Measurements from ENCODE around the gene SEMA3C.

Gene SEMA3C

GRCh38 chr7:80924090-80924489, 5.2 kb upstream of the SEMA3C start:
- no peak for DNase-seq

DNA sequence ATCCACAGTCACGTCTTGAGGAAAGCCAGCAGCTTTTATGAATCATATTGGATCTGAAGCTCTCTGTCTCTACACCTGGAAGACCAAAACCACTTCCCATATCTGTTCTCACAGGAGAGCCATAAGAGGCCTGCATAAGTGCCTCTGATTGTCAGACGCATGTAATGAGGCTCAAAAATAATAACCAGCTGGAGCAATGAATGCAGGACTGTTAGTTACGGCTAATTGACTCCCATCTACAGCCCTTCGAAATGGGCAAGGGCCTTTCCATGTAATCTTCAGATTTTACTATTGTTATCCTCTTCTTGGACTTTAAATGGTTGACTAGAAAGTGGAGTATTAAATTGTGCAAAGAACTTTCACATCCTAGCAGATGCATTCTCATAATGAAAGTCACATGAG, 4.4 kb upstream of the SEMA3C start:
- no peak for DNase-seq

DNA sequence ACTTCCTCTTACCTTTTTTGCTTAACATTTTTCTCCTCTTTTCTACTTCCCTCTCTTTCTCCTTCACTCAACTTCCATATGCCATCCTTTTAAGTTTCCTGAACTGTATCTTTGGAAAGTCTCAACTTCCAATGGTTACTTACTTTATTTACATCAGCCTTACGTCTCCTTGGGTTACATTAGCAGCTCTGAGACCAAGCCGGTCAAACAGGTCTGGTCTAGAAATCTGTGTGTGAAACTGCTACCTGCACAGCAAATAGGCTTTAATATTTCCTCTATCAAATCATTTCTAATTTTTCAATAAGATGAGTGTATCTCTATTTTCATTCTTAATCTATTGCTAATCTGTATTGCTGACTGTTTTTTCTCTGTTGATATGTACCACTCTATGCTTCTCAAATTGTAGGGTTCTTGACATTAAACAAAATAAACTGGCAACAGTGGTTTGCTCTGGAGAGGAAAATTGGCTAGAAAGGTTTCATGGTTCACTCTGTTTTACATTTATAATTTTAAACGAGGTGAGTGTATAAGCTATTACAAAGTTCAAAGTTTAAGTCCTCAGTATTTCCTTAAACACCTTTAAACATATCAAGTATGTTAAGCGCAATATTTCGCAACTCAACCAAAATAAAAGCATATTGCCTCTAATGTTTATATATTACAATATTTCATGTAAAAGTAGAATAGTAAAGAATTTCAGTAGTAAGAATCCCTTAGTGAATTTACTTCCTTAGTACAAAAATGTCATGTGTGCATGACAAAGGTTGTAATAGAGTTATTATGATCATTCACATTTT, 3.6 kb upstream of the SEMA3C start:
- DNase-seq: no peak

DNA sequence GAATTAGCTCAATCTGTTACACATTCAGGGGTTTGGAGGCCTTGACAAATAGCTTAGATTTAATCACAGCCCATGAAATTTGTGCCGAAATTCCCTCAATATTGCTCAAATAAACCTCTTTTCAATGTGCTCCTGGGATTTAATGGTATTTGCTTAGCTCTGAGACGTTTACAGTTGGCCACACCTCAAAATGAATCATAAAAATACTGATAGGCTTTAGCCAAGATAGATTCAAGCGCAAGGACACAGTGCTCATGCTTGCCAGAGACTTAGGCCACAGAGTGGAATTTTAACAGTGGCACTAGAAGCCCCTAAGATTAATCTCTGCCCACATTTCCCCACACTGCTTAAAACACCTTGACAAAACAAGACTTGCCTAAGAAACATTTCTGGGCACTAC, 2.3 kb upstream of the SEMA3C start:
- no peak for DNase-seq

GRCh38 chr7:80918399-80918798, 452 bp downstream of the SEMA3C start:
- no peak for DNase-seq

DNA sequence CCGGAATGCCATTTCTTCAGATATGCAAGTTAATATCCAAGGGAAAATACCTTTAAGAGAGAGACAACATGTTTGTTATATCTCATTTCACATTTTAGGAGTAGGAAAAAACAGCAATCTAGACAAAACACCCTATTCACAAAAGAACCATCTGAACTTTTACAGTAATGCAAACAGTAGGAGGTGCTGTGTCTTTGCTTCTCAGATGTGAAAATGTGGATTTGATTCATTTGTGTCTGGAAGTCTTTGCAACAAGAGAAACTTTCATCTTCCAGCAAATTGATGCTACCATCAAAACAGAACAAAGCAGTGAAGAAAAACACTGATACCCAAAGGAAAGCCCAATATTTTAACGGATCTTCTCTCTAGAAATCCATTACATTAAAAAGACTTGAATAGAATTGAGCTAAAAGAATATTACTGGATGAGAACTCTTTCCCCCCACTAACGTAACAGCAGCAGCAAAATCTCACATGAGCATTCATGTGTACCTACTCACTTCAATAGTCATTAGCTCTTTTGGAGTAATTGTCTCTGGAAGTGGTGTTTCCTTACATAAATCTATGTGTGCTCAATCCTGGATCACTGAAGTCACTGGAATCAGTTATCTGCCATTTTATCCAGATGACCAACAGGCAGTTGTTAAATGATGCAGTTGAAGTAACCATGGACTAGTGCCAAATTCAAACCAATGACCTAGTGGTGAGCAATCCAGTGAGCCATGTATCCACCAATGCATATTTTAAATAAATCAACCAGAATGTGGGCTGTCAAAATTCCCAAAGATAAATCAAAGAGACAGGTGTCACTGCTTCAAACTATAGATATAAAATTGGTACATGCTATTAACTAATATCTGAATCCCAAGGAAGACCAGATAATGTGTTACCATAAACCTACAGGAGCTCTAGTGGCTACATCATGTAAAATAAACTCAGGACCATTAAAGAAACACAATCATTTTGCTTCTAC, 1.8 kb downstream of the SEMA3C start:
- DNase-seq: no peak

DNA sequence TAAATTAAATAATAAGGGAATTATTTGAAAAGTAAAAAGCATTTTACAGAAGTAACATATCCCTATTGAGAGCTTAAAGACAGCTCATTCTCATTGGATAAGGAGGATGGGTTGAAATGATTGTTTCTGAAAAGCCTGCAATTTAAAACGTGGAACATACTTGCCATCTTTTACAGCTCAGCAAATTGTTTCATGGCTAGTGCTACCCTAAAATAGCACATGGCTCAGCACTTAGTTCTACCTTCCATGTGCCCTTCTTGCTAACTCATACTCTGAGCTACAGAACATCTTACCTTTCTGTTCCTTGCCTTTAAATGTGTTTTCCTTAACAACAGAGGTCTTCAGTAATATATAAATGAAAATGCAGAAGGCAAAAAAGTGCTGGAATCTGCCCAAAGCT, 8.6 kb downstream of the SEMA3C start:
- DNase-seq: no peak

DNA sequence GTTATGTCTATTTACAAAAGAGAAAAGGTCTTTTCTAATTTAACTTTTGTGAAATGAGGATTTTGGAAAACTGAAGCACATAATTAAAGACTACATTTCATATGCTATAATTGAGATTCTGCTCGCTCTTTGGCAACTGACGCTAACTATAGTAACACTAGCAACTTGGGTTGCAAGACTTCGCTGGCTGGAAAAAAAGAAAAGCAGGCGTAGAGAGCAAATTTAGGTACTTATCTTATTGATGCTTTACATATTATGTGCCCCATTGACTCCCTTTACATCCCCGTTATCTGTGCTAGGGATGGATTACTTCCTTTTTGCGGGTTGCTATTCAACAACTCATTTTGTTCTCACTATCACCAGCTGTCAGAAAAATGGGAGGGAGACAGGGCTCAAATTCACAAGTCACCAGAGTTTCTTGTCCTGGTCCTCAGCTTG, 10.5 kb downstream of the SEMA3C start:
- DNase-seq: no peak

GRCh38 chr7:80907612-80908011, 11.2 kb downstream of the SEMA3C start:
- DNase-seq: no peak

DNA sequence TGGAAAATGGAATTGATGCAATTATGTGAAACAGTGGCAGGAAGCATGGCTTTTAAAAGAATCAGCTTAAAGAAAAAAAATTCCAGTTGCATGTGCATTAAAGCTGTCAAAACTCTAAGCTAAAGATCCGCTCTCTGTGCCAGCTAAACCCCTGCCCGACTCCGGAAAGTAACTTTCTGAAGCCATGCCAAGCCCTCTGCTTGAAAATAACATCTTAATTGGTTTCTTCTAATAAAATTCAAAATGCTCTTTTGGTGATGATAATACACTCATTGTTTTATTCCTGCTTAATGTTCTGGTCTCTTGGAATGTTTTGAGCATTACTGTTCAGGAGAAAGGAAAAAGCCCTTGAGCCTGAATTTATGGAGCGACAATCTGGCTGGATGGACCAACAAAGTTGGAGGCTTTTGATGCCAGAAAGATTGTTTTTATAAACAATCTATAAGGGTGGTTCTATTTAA, 11.7 kb downstream of the SEMA3C start:
- no peak for DNase-seq

GRCh38 chr7:80905334-80905733, 13.5 kb downstream of the SEMA3C start:
- DNase-seq: no peak

GRCh38 chr7:80902716-80903308, 16.0 kb downstream of the SEMA3C start:
- DNase-seq: no peak

DNA sequence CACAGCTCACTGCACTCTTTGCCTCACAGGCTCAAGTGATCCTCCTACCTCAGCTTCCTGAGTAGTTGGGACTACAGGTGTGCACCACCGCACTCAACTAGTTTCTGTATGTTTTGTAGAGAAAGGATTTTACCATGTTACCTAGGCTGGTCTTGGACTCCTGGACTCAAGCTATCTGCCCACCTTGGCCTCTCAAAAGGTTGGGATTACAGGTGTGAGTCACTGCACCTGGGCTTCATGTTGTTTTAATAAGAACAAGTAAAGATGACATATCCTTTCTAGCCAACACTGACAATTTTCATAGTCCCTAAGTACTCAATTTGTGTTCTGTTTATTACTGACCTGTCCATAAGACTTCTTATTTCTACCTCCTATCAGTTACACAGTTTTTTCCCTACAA, 16.8 kb downstream of the SEMA3C start:
- DNase-seq: no peak

DNA sequence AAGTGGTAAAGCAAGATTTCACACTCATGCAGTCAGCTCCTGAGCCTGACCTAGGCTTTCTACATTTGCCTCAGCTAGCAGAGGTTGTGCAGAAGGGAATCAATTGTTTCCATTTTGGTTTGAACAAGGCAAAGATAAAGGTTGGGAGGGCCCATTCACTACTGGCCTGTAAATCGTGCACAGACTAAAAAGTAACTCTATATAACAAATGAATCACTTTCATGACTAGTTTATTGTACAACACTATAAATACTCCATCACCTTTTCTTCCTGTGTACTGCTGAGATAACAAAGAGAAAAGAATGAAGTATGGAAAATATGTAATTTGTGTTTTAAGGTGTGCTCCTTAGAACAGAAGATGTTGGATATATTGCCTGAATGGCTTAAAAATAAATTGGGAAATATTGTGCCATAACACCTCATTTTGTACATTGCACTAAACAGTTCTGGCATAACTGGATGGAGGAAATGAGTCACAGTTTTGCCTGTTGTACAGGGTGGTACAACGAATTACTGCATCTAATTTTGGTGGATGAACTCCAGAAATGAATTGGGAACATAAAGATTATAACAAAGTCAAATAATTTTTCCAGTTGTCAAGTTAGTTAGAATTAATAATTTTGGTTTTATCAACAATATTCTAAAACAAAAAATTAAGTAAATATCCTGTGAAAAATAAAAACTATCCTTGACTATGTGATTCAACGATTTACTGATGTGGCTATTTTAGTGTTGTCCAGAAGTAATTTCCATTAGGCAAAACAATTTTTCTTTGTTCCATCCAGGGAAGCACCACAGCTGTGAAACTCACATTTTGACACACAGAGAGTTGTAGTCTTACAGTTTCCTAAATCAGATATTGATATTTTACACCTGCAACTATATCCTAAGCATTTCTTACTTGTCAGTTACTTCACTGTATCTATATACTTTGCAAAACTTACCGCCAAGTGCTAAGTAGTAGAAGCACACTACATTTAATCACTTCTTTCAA, 18.0 kb downstream of the SEMA3C start:
- DNase-seq: no peak

- DNase-seq: no peak
These were observed 21.8 kb downstream of the SEMA3C start for GRCh38 chr7:80896906-80897598.

DNA sequence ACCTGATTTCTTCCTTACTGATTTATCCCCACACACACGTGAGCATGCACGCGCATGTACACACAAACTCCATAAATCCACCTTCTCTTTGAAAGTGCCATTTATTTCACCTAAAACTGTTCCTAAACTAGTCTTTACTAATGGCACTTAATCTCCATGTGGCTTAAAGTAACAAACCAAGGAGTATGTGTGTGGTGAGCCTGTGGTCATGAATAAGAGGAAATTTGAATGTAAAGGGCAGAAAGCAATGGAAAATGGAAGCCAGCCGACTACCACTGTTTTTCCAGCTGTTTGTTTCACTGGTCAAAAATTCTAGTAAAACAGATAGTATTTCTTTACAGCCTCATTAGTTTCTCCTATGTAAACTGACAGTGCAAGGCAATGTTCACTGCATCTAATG, 23.8 kb downstream of the SEMA3C start:
- no peak for DNase-seq

GRCh38 chr7:80891259-80891544, 27.6 kb downstream of the SEMA3C start:
- DNase-seq: no peak

GRCh38 chr7:80890426-80891258, 28.2 kb downstream of the SEMA3C start:
- no peak for DNase-seq

GRCh38 chr7:80889525-80889924, 29.3 kb downstream of the SEMA3C start:
- no peak for DNase-seq

DNA sequence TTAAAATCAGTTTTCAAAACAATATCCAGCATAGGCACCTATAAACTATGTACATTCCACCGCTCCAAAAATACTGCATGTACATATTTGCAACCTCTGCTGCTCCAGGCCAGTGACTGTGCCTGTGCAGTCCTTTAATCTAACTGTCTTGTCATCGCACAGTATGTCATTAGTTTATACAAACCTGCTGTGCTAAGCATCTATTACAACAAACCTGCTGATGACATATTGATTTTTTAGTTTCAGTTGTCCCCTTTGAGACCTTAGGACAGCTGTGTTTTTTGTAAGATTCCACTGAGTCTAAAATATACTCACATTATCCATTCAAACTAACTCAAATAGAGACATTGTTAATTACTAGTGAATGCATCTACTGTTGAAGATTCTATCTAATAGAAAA, 33.1 kb downstream of the SEMA3C start:
- DNase-seq: no peak

All from activated CD4-positive, CD25-positive, alpha-beta regulatory T cell treated with anti-CD3 and anti-CD28 coated beads, Interleukin-2, amount 50 U/mL, for 72 hours (primary cell).